ENCODE measurements around the gene MITF.

DNA sequence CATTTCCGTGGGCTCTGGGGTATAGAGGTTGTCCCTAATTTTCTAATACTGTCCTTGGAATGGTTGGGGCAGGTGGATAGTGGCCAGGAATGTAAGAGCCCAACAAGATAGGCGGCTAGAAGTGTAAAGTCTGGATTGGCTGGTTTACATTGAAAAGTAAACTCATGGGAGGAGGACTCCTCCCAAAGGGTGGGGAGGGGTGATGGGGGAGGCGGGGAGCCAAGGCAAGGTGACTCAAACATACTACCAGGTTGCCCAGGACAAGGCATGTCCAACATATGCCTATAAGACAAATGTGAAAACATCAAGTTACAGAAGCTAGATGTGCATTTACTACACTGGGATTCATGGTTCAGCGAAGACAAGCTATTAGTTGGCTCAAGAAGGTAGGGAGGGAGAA is 246.0 kb downstream of the MITF start:
- TF ChIP-seq, protein P1, sequence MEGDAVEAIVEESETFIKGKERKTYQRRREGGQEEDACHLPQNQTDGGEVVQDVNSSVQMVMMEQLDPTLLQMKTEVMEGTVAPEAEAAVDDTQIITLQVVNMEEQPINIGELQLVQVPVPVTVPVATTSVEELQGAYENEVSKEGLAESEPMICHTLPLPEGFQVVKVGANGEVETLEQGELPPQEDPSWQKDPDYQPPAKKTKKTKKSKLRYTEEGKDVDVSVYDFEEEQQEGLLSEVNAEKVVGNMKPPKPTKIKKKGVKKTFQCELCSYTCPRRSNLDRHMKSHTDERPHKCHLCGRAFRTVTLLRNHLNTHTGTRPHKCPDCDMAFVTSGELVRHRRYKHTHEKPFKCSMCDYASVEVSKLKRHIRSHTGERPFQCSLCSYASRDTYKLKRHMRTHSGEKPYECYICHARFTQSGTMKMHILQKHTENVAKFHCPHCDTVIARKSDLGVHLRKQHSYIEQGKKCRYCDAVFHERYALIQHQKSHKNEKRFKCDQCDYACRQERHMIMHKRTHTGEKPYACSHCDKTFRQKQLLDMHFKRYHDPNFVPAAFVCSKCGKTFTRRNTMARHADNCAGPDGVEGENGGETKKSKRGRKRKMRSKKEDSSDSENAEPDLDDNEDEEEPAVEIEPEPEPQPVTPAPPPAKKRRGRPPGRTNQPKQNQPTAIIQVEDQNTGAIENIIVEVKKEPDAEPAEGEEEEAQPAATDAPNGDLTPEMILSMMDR (IDR thresholded peaks at IDR 0.05) = no peak
- no peak for TF ChIP-seq POLR2A (IDR thresholded peaks at IDR 0.05)
